Islet precursor cell (in vitro differentiated cells): ENCODE results near the gene PROX2.

ENCODE experiments used
- DNase-seq: peaks from one replicate; pipeline ENCODE4 v3.0.0-alpha.2; 2018

Gene PROX2

GRCh38 chr14:74879427-74880182 lies 3.7 kb upstream of the PROX2 start:
- DNase-seq = no peak

- DNase-seq = no peak
Measured at GRCh38 chr14:74875204-74875603, 741 bp downstream of the PROX2 start.

- no peak for DNase-seq
Measured at GRCh38 chr14:74871819-74872218, 4.1 kb downstream of the PROX2 start.

GRCh38 chr14:74868739-74869138 lies 7.2 kb downstream of the PROX2 start:
- DNase-seq = no peak

- DNase-seq = no peak
Measured at GRCh38 chr14:74867673-74868072, 8.3 kb downstream of the PROX2 start.

GRCh38 chr14:74866708-74867389 lies 9.1 kb downstream of the PROX2 start:
- DNase-seq = no peak

- DNase-seq = no peak
Measured at GRCh38 chr14:74865156-74865555, 10.8 kb downstream of the PROX2 start.

GRCh38 chr14:74864198-74864597 lies 11.7 kb downstream of the PROX2 start:
- DNase-seq = no peak

GRCh38 chr14:74863274-74863673 lies 12.7 kb downstream of the PROX2 start:
- no peak for DNase-seq

GRCh38 chr14:74861734-74862090 lies 14.2 kb downstream of the PROX2 start:
- no peak for DNase-seq

- DNase-seq = peak; percentile 93
Measured at GRCh38 chr14:74860899-74861733, 14.8 kb downstream of the PROX2 start.

GRCh38 chr14:74859757-74860552 lies 16.0 kb downstream of the PROX2 start:
- DNase-seq = no peak

- no peak for DNase-seq
Measured at GRCh38 chr14:74858022-74858421, 17.9 kb downstream of the PROX2 start.

- no peak for DNase-seq
Measured at GRCh38 chr14:74856366-74856765, 19.6 kb downstream of the PROX2 start.

GRCh38 chr14:74855945-74856344 lies 20.0 kb downstream of the PROX2 start:
- no peak for DNase-seq

GRCh38 chr14:74855021-74855420 lies 20.9 kb downstream of the PROX2 start:
- no peak for DNase-seq

GRCh38 chr14:74853581-74853980 lies 22.4 kb downstream of the PROX2 start:
- DNase-seq = no peak

GRCh38 chr14:74852922-74853530 lies 22.9 kb downstream of the PROX2 start:
- DNase-seq = no peak

- no peak for DNase-seq
Measured at GRCh38 chr14:74848768-74849167, 27.2 kb downstream of the PROX2 start.

- no peak for DNase-seq
Measured at GRCh38 chr14:74846968-74847665, 28.8 kb downstream of the PROX2 start.

GRCh38 chr14:74846168-74846567 lies 29.8 kb downstream of the PROX2 start:
- DNase-seq = no peak

GRCh38 chr14:74843653-74844052 lies 32.3 kb downstream of the PROX2 start:
- no peak for DNase-seq
